ENCODE results near the gene SRL.

DNA sequence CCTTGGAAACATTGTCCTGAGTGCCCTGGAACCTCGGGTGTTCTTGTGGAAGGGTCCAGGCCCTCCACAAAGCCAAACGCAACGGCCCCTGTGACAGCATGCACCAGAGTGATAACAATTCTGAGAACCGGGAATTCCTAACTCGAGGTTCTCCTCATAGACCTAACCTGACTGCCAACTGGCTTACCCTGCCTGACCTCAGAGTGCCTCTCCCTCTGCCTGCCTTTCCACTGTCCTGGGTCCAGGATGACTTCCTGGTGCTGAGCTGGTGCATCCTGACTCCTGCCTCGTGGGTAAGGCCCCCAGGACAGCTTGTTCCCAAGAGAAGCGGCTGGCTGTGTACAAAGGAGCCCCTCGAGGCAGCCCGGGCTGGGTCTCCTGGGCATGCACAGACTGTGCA is 51.8 kb downstream of the SRL start:
- TF ChIP-seq, protein P1, sequence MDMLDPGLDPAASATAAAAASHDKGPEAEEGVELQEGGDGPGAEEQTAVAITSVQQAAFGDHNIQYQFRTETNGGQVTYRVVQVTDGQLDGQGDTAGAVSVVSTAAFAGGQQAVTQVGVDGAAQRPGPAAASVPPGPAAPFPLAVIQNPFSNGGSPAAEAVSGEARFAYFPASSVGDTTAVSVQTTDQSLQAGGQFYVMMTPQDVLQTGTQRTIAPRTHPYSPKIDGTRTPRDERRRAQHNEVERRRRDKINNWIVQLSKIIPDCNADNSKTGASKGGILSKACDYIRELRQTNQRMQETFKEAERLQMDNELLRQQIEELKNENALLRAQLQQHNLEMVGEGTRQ (CRISPR knock-in tag; IDR thresholded peaks at IDR 0.05), result no peak
- TF ChIP-seq, protein P2, sequence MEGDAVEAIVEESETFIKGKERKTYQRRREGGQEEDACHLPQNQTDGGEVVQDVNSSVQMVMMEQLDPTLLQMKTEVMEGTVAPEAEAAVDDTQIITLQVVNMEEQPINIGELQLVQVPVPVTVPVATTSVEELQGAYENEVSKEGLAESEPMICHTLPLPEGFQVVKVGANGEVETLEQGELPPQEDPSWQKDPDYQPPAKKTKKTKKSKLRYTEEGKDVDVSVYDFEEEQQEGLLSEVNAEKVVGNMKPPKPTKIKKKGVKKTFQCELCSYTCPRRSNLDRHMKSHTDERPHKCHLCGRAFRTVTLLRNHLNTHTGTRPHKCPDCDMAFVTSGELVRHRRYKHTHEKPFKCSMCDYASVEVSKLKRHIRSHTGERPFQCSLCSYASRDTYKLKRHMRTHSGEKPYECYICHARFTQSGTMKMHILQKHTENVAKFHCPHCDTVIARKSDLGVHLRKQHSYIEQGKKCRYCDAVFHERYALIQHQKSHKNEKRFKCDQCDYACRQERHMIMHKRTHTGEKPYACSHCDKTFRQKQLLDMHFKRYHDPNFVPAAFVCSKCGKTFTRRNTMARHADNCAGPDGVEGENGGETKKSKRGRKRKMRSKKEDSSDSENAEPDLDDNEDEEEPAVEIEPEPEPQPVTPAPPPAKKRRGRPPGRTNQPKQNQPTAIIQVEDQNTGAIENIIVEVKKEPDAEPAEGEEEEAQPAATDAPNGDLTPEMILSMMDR (IDR thresholded peaks at IDR 0.05), result no peak
- TF ChIP-seq, protein P3, sequence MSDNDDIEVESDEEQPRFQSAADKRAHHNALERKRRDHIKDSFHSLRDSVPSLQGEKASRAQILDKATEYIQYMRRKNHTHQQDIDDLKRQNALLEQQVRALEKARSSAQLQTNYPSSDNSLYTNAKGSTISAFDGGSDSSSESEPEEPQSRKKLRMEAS (CRISPR knock-in tag; IDR thresholded peaks at IDR 0.05), result no peak
- TF ChIP-seq, protein P4, sequence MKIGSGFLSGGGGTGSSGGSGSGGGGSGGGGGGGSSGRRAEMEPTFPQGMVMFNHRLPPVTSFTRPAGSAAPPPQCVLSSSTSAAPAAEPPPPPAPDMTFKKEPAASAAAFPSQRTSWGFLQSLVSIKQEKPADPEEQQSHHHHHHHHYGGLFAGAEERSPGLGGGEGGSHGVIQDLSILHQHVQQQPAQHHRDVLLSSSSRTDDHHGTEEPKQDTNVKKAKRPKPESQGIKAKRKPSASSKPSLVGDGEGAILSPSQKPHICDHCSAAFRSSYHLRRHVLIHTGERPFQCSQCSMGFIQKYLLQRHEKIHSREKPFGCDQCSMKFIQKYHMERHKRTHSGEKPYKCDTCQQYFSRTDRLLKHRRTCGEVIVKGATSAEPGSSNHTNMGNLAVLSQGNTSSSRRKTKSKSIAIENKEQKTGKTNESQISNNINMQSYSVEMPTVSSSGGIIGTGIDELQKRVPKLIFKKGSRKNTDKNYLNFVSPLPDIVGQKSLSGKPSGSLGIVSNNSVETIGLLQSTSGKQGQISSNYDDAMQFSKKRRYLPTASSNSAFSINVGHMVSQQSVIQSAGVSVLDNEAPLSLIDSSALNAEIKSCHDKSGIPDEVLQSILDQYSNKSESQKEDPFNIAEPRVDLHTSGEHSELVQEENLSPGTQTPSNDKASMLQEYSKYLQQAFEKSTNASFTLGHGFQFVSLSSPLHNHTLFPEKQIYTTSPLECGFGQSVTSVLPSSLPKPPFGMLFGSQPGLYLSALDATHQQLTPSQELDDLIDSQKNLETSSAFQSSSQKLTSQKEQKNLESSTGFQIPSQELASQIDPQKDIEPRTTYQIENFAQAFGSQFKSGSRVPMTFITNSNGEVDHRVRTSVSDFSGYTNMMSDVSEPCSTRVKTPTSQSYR (CRISPR knock-in tag; IDR thresholded peaks at IDR 0.05), result no peak
